BLaER1 treated with 17β-estradiol and CSF1 and Interleukin-3, amounts not matched to agents 10 nM and 100 nM (cell line): ENCODE data around the gene CTDSPL.

Experiments used
- H3K27ac ChIP-seq, 11 experiments: shearing (Covaris generic); formaldehyde crosslinking; 2 replicates each; pipeline ENCODE4 v1.8.1; 2022
- H3K27me3 ChIP-seq, 11 experiments: shearing (Covaris generic); formaldehyde crosslinking; 2 replicates each; pipeline ENCODE4 v1.8.1; 2022
- H3K36me3 ChIP-seq, 11 experiments: shearing (Covaris generic); formaldehyde crosslinking; 2 replicates each; pipeline ENCODE4 v1.8.1; 2022
- H3K4me1 ChIP-seq, 10 experiments: shearing (Covaris generic); formaldehyde crosslinking; 2 replicates each; pipeline ENCODE4 v1.8.1; 2022
- H3K4me2 ChIP-seq, 11 experiments: shearing (Covaris generic); formaldehyde crosslinking; 2 replicates each; pipeline ENCODE4 v1.8.1; 2022
- H3K4me3 ChIP-seq, 10 experiments: shearing (Covaris generic); formaldehyde crosslinking; 2 replicates each; pipeline ENCODE4 v1.8.1; 2022
- H3K9ac ChIP-seq, 11 experiments: shearing (Covaris generic); formaldehyde crosslinking; 2 replicates each; pipeline ENCODE4 v1.8.1; 2022
- H3K9me3 ChIP-seq, 11 experiments: shearing (Covaris generic); formaldehyde crosslinking; replicated peaks in 1 of 11; 2 replicates each; pipeline ENCODE4 v1.8.1; 2022
- H4K20me1 ChIP-seq, 11 experiments: shearing (Covaris generic); formaldehyde crosslinking; 2 replicates each; pipeline ENCODE4 v1.8.1; 2022
- Cebpa-rat ChIP-seq, 11 experiments: shearing (Covaris generic); IDR thresholded peaks; 2 replicates each; pipeline ENCODE4 v1.8.1; 2022

Gene CTDSPL

GRCh38 chr3:38021196-38021595 is 159.5 kb downstream of the CTDSPL start:
- no peak overlapping the region for H3K4me2 ChIP-seq
- no peak overlapping the region for H3K4me3 ChIP-seq
- H4K20me1 ChIP-seq: 0 out of 22 replicates have a peak, but pooled peaks cover 0 to 6% (median 0%) of the 10 kb centered on the region in 11 experiments
- H3K27me3 ChIP-seq: no peaks in the 10 kb centered on the region
- H3K9ac ChIP-seq: no peak overlapping the region
- no peak overlapping the region for H3K27ac ChIP-seq
- peaks cover 4 to 24% (median 6%) of the 10 kb centered on the region in 11 experiments; a peak in 19 of 22 replicates for H3K36me3 ChIP-seq
- peaks cover 27 to 57% (median 48%) of the 10 kb centered on the region in 10 experiments; a peak in 19 of 20 replicates for H3K4me1 ChIP-seq
- no peak for TF ChIP-seq Cebpa-rat (IDR thresholded peaks at IDR 0.05)
- H3K9me3 ChIP-seq: peaks cover 0 to 8% (median 6%) of the 10 kb centered on the region in 11 experiments; a peak in 15 of 22 replicates

GRCh38 chr3:38022301-38022700 is 160.6 kb downstream of the CTDSPL start:
- H3K27ac ChIP-seq: no peak overlapping the region
- no peak overlapping the region for H3K9ac ChIP-seq
- H3K36me3 ChIP-seq: peaks cover 0 to 13% (median 0%) of the 10 kb centered on the region in 11 experiments; a peak in 3 of 22 replicates
- H3K4me2 ChIP-seq: peak overlapping the region in 1 of 11 experiments; percentile 6; a peak in 1 of 22 replicates
- H4K20me1 ChIP-seq: 0 out of 22 replicates have a peak, but pooled peaks cover 0 to 5% (median 0%) of the 10 kb centered on the region in 11 experiments
- H3K9me3 ChIP-seq: no peaks in the 10 kb centered on the region
- H3K4me3 ChIP-seq: no peak overlapping the region
- H3K27me3 ChIP-seq: peaks cover 0 to 6% (median 3%) of the 10 kb centered on the region in 11 experiments; a peak in 13 of 22 replicates
- no peak for TF ChIP-seq Cebpa-rat (IDR thresholded peaks at IDR 0.05)
- H3K4me1 ChIP-seq: peaks cover 28 to 49% (median 43%) of the 10 kb centered on the region in 10 experiments; a peak in 19 of 20 replicates

- TF ChIP-seq Cebpa-rat (IDR thresholded peaks at IDR 0.05): no peak
- H3K27ac ChIP-seq: peak overlapping the region in 2 of 11 experiments; percentile 84; a peak in 2 of 22 replicates
Measured at GRCh38 chr3:38022896-38023709, 161.4 kb downstream of the CTDSPL start.

GRCh38 chr3:38026856-38027255 is 165.2 kb downstream of the CTDSPL start:
- H3K36me3 ChIP-seq: no peaks in the 10 kb centered on the region
- peaks cover 0 to 7% (median 0%) of the 10 kb centered on the region in 11 experiments; a peak in 3 of 22 replicates for H3K9me3 ChIP-seq
- peaks cover 27 to 53% (median 40%) of the 10 kb centered on the region in 10 experiments for H3K4me1 ChIP-seq
- peaks cover 36 to 52% (median 48%) of the 10 kb centered on the region in 11 experiments for H3K27me3 ChIP-seq
- H3K27ac ChIP-seq: no peak overlapping the region
- no peak overlapping the region for H3K4me3 ChIP-seq
- H3K4me2 ChIP-seq: no peak overlapping the region
- no peak overlapping the region for H3K9ac ChIP-seq
- no peak for TF ChIP-seq Cebpa-rat (IDR thresholded peaks at IDR 0.05)
- peaks cover 0 to 7% (median 0%) of the 10 kb centered on the region in 11 experiments; a peak in 4 of 22 replicates for H4K20me1 ChIP-seq

More at GRCh38 chr3:38022896-38023709, 161.4 kb downstream of the CTDSPL start:
- Histone ChIP-seq H3K4me2 (peak overlapping the region; percentile 83 to 92 (median 89)), H3K9ac (peak overlapping the region in 6 of 11 experiments; percentile 82 to 91 (median 84); a peak in 9 of 22 replicates), H3K36me3 (peaks cover 0 to 8% (median 0%) of the 10 kb centered on the region in 11 experiments; a peak in 2 of 22 replicates), H3K4me3 (peak overlapping the region in 8 of 10 experiments; percentile 65 to 83 (median 74); a peak in 13 of 20 replicates), H3K9me3 (no peaks in the 10 kb centered on the region), H4K20me1 (no peaks in the 10 kb centered on the region), H3K27me3 (peaks cover 8 to 14% (median 11%) of the 10 kb centered on the region in 11 experiments), H3K4me1 (peaks cover 26 to 41% (median 35%) of the 10 kb centered on the region in 10 experiments; a peak in 19 of 20 replicates)

- H3K9ac ChIP-seq: no peak overlapping the region
- no peaks in the 10 kb centered on the region for H3K36me3 ChIP-seq
- peaks cover 0 to 7% (median 0%) of the 10 kb centered on the region in 11 experiments; a peak in 3 of 22 replicates for H3K9me3 ChIP-seq
- H3K4me2 ChIP-seq: no peak overlapping the region
- H3K4me1 ChIP-seq: peaks cover 27 to 52% (median 42%) of the 10 kb centered on the region in 10 experiments
- no peak overlapping the region for H3K27ac ChIP-seq
- H4K20me1 ChIP-seq: peaks cover 0 to 7% (median 0%) of the 10 kb centered on the region in 11 experiments; a peak in 4 of 22 replicates
- TF ChIP-seq Cebpa-rat (IDR thresholded peaks at IDR 0.05): no peak
- peaks cover 36 to 58% (median 52%) of the 10 kb centered on the region in 11 experiments for H3K27me3 ChIP-seq
- H3K4me3 ChIP-seq: no peak overlapping the region
Measured at GRCh38 chr3:38027466-38028465, 166.1 kb downstream of the CTDSPL start.

- Histone ChIP-seq H3K36me3 (no peaks in the 10 kb centered on the region), H3K27ac (no peak overlapping the region), H3K9me3 (peaks cover 0 to 7% (median 0%) of the 10 kb centered on the region in 11 experiments; a peak in 3 of 22 replicates), H3K27me3 (peaks cover 36 to 58% (median 52%) of the 10 kb centered on the region in 11 experiments), H3K4me2 (peak overlapping the region in 10 of 11 experiments; percentile 52 to 85 (median 71); a peak in 13 of 22 replicates), H3K4me1 (peaks cover 17 to 42% (median 34%) of the 10 kb centered on the region in 10 experiments), H3K9ac (peak overlapping the region in 1 of 11 experiments; percentile 47; a peak in 1 of 22 replicates), H3K4me3 (peak overlapping the region in 4 of 10 experiments; percentile 43 to 62 (median 48); a peak in 5 of 20 replicates), H4K20me1 (peaks cover 0 to 7% (median 0%) of the 10 kb centered on the region in 11 experiments; a peak in 4 of 22 replicates)
- no peak for TF ChIP-seq Cebpa-rat (IDR thresholded peaks at IDR 0.05)
Measured at GRCh38 chr3:38028621-38029361, 167.1 kb downstream of the CTDSPL start.

GRCh38 chr3:38029400-38030125 is 167.9 kb downstream of the CTDSPL start, which contains the start of gene PLCD1:
Gene PLCD1 (minus strand): TSS chr3:38029642. CDS start chr3:38029539, 103 bp downstream.
- H3K4me3 ChIP-seq: peak within 1 kb of the TSS; percentile 18 to 62 (median 44); a peak in 17 of 20 replicates
- peaks cover 36 to 58% (median 52%) of the 10 kb centered on the region in 11 experiments for H3K27me3 ChIP-seq

More at GRCh38 chr3:38029400-38030125, 167.9 kb downstream of the CTDSPL start, which contains the start of gene PLCD1:
- peaks cover 16 to 41% (median 31%) of the 10 kb centered on the region in 10 experiments for H3K4me1 ChIP-seq
- peak within 1 kb of the TSS; percentile 52 to 85 (median 71) for H3K4me2 ChIP-seq
- no peak within 1 kb of the TSS; a peak in 1 of 22 replicates for H3K27ac ChIP-seq
- no peak for TF ChIP-seq Cebpa-rat (IDR thresholded peaks at IDR 0.05)
- H4K20me1 ChIP-seq: peaks cover 0 to 7% (median 0%) of the 10 kb centered on the region in 11 experiments; a peak in 4 of 22 replicates
- peaks cover 0 to 7% (median 0%) of the 10 kb centered on the region in 11 experiments; a peak in 3 of 22 replicates for H3K9me3 ChIP-seq
- peak within 1 kb of the TSS in 5 of 11 experiments; percentile 31 to 59 (median 47); a peak in 6 of 22 replicates for H3K9ac ChIP-seq
- no peaks in the 10 kb centered on the region for H3K36me3 ChIP-seq
